HG03039 (cell line): ENCODE data around the gene DAB2IP.

ENCODE experiments used
- ATAC-seq: cut with Tn5 transposase; IDR thresholded peaks from one replicate; pipeline ENCODE4 v1.9.1; 2021; ENCODE audit warnings: mild to moderate bottlenecking, moderate library complexity; ENCODE audit not compliant: unreplicated experiment

DAB2IP gene

GRCh38 chr9:121813519-121814210, 162.2 kb downstream of the DAB2IP start:
- no peak for ATAC-seq

DNA sequence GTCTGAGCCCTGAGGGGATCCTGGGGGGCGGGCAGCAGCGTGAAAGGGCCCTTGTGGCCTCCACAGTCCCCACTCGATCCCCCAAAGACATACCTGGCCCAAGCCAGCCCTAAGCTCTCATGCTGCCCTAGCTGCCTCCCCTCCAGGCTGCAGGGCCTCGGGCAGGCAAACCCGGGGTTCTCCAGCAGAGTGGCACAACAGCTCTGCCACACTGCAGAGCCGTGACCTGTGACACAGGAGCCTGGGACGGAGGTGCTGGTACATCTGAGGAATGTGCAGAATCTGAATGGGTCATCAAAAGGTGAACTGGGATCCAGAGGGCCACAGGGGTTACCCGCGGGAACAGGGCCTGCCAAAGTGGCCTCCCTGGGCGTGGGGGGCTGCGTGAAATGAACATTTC, 163.2 kb downstream of the DAB2IP start:
- ATAC-seq: no peak

GRCh38 chr9:121815084-121815483, 163.7 kb downstream of the DAB2IP start:
- ATAC-seq: no peak

GRCh38 chr9:121815546-121816448, 164.4 kb downstream of the DAB2IP start:
- ATAC-seq: no peak

GRCh38 chr9:121816449-121816817, 165.0 kb downstream of the DAB2IP start:
- no peak for ATAC-seq

GRCh38 chr9:121816845-121817450, 165.5 kb downstream of the DAB2IP start:
- no peak for ATAC-seq

GRCh38 chr9:121817476-121817875, 166.0 kb downstream of the DAB2IP start:
- ATAC-seq: no peak

- no peak for ATAC-seq
Measured at GRCh38 chr9:121818016-121818661, 166.7 kb downstream of the DAB2IP start.

DNA sequence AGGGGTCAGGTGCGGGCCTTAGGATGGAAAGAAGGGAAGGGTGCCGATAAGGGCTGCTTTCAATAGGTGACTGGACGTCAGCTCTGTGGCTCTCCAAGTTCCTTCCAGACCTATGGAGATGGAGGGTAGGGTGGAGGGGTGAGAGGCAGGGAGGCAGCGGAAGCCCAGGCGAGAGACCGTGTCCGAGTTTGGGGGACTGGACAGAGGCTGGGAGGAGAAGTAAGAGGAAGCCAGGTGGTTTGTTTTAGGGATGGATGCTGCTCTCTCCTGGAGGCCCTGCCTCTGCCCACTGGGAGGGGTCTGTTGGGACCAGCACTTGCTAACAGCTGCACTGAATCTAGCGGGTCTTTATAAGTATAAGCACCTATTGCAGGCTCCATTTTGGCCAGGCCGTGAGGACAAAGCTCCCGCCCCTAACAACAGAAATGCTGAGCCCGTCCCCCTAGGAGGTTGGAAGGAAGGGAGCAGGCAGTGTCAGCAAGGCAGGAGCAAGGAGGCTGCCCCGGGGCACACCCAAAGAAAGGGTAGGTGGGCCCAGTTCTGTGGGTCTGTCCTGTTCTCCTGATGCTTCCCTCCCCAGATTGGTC, 167.5 kb downstream of the DAB2IP start:
- ATAC-seq: no peak

DNA sequence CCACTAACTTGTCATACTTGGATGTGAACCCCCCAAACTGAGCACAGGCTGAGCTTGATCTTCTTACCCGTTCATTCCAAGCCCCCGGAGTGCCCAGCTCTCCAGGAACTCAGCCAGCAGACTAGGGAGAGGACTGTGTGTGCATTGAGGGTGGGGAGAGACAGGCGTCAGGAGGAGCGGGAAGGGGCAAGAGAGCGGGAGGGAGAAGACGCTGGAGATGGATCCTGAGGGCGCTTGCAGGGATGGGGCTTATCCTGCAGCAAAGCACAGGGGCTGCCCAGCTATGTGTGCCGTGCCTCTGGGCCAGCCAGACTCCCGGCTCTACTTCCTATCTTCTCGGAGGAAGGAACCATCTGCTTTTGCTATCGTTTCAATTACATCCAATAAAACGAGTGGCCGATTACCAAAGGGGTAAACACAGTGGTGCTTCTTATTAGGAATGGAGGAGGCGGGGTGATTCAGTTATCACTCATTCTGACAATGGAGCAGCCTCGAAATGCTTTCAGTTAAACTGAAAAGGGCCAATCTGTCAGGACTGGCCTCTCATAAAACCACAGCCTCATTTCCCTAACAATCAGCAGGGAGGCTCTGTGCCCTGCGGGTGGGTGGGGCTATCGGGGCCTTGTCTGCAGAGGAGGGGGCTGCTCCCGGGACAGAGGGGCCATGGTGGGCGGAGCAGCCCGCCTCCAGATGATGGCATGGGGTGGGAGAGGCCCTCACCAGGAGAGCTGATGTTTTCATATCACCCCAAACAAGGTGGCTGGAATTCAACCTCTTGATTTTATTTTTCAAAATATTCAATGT, 168.2 kb downstream of the DAB2IP start:
- ATAC-seq: no peak

DNA sequence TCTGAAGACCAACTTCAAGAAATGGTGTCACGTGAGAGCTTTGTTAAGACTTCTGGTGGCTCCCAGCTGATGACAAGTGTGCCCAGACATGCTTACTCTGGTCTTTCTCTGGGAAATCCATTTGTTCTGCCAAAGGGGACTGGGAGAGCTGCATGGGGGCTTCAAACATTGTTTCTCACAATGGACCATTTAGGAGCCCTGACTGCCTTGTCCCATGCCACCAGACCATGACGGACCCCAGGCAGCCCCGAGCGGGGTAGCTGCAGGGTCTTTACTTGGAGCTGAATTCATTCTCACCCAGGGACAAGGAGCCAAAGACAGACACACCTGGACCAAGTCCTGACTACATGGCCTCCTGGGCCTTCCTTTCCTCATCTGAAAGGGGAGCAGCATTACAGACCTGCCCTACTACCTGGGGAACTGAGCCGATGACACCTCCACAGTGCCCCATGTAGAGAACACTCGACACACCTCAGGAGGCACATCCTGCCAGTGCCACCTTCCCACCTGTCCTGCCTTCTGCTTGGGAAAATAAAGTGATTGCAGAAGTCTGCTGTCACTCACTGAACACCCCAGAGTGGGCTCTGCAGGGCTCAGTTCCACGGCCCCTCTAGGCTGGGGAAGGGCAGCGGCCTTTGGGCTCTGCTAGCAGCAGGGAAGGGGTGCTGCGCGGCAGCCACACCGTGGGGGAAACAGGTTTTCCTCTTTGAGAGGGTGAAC, 169.0 kb downstream of the DAB2IP start:
- no peak for ATAC-seq

DNA sequence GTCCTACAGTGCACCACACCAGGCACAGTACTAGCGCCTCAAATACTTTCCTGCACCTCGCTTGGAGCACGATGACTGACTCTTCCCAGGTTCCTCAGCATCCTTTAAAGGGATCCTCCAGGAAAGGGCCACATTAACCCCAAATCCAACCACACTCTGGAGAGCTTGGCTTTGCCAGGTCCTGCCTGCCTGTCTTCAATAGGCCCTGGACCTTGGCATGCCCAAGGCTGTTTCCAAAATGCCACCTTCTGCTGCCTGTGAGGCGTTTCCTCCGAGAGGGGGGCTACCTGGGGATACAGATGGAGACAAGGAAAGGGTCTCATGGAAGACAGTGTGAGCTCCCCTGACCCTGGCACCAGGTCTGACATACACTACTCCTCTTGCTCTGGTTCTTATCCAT, 169.9 kb downstream of the DAB2IP start:
- no peak for ATAC-seq

GRCh38 chr9:121822093-121823085, 171.0 kb downstream of the DAB2IP start:
- no peak for ATAC-seq

GRCh38 chr9:121823451-121824169, 172.2 kb downstream of the DAB2IP start:
- ATAC-seq: no peak

GRCh38 chr9:121824651-121825030, 173.2 kb downstream of the DAB2IP start:
- ATAC-seq: no peak

DNA sequence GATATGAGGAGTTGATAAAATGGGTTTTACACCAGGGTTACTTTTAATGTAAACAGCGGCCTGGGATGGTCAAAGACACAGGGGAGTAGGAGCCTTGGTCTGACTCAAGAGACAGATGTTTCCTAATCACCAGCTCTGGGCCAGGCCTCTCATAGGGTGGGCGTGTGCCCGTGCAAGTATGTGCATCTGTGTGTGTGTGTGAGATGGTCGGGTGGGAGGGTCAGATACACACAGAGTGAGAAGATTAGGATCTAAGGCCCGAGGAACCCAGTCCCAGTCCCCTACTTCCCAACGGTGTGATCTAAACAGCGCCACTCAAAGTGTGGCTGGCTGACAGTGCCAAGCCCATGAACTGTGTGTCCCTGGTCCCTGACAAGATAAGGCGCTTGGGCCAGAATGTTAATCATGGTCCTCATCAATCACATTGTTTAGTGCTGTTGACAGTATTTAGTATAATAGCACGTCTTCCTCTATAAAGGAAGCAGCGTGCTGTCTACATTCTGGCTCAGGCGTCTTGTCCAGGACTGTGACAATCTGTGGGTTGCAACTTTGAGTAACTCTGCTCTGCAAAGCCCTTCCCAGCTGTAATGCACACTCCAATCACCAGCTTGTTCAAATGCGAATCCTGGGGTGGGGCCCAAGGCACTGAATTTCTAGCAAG, 173.7 kb downstream of the DAB2IP start:
- no peak for ATAC-seq

GRCh38 chr9:121826711-121827110, 175.3 kb downstream of the DAB2IP start:
- no peak for ATAC-seq
